Pancreas (tissue), 10 donors: ENCODE measurements around the gene TRMT2B. TPM values are rescaled to one million over a fixed set of nuclear protein-coding genes. Genes with fewer than 3 reads are reported as not detected.

Source experiments
- ATAC-seq, 4 donors: fragments of 200-7000 bp; cut with Tn5 transposase; one replicate each; pipeline versions ENCODE4 v1.8.0 to v1.9.1; 2020; ENCODE audit warnings: mild to moderate bottlenecking in 4 of 4, moderate library complexity in 4 of 4
- DNase-seq, 6 donors: peaks; one replicate each; pipeline ENCODE4 v3.0.0-alpha.2; 2020
- FAIRE-seq: peaks from 2 replicates; lab custom pipeline; 2012; peaks lifted over from hg19 to GRCh38; lab: Jason Lieb, UNC
- H3K27ac ChIP-seq, 4 donors: fragments of 200-600 bp; sonication (generic); 1 replicate in 3 of 4; 2 replicates in 1 of 4; pipeline versions ENCODE4 v1.5.0 to v1.8.0; 2020
- H3K27me3 ChIP-seq, 4 donors: fragments of 200-600 bp; one replicate each; pipeline ENCODE4 v1.8.0; 2021
- H3K36me3 ChIP-seq, 3 donors: fragments of 200-600 bp; sonication (generic) in 1 of 3; one replicate each; pipeline versions ENCODE4 v1.5.0 to v1.8.0; 2020 to 2021
- H3K4me1 ChIP-seq, 3 donors: fragments of 200-600 bp; one replicate each; pipeline ENCODE4 v1.8.0; 2021
- H3K4me3 ChIP-seq, 4 donors: fragments of 200-600 bp; sonication (generic) in 2 of 4; one replicate each; pipeline versions ENCODE4 v1.5.0 to v1.8.0; 2020 to 2021
- H3K9me3 ChIP-seq, 4 donors: fragments of 200-600 bp; one replicate each; pipeline ENCODE4 v1.8.0; 2021
- WGBS, 2 donors: extraction: QIAGEN DNeasy Blood & Tissue Kit; methylation state at CpG; one replicate each; pipeline ENCODE4 v1.1.7; 2013; 5-methylcytosine and 5-hydroxymethylcytosine counted together
- intact Hi-C, 3 donors: fragments of 100-400 bp; cut with DNase I; formaldehyde crosslinking; loops; one replicate each; pipeline versions ENCODE4 v1.11.1 to v1.14.2; 2022
- polyA plus RNA-seq, 2 donors: library from polyadenylated mRNA; stranded (reverse); fragments of 200-250 nt; gene quantifications; one replicate each; pipeline ENCODE4 v1.2.3, GENCODE V29; 2013
- total RNA-seq, 6 donors: library from RNA; stranded (reverse); fragmentation: NEBNext Ultra II Directional in 4 of 6; extraction: Animal tissue kit (Norgen Biotek cat#: 25700) in 4 of 6; gene quantifications; one replicate each; pipeline versions ENCODE4 v1.2.1 to v1.2.4, GENCODE V29; 2021 to 2023
- TF ChIP-seq, protein P1 (sequence below), 4 donors: fragments of 200-600 bp; sonication (generic) in 3 of 4; IDR thresholded peaks; one replicate each; pipeline versions ENCODE4 v1.5.0 to v1.8.0; 2021; ENCODE audit warnings: antibody characterized with exemption in 4 of 4
- donor health status: healthy with polysubstance abuse.
- donor health status: DM: no; HTN: no; CAD: no; lungs with moderate emphysema.
- donor health status: DM: no; HTN: no; CAD: no.
- donor health status: control.
- donor health status: control.
- donor health status: Bipolar disorder and iron deficiency.
- donor health status: DM: yes; HTN: yes; CAD: no.
- donor health status: DM: no; HTN: no; CAD: no.
- donor health status: DM: no; HTN: no; CAD: no.
- donor health status: DM: yes; HTN: yes; CAD: no.

TRMT2B gene
- total and polyA plus RNA-seq, 8 donors, result 6.1 to 11.4 (median 7.4) TPM

DNA sequence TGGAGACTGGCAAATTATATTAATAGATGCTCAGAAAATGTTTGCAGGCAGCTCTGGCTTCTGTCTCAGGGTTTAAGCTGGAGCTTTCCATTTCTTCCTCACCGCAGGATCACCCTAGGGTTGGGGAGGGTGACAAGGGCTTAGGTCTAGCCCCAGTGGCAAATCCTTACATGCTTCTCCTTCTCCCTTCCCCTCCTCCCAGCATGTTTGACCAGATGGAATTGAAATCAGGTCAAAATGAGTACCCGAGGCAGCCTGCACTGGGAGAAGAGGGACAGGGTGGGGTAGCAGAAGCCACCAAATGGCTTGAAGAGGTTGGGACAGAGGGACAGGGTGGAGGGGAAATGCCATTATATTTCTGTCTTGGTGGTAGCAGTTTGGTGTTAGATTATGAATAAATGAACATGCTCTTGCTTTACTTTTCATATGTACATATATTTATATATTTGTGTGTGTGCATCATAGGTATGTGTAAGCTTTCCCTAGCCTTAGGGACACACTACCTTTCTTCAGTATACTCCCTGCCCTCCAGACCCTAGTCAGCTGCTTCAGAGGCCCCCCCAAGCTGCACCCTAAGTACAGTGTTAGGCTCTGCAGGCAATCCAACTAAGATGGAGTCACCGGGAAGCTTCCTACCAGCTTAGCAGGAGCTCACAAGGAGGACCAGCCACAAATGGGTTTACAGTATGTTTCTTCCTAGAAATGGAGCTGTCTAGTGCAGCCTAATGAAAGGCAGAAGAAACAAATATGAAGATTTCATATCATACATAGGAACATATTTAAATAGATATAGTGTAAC, 28.6 kb upstream of the TRMT2B start:
- Histone ChIP-seq H3K4me3 (no peak overlapping the region), H3K36me3 (no peaks in the 10 kb centered on the region), H3K9me3 (no peaks in the 10 kb centered on the region), H3K27ac (no peak overlapping the region), H3K4me1 (no peaks in the 10 kb centered on the region), H3K27me3 (peaks cover 0 to 18% (median 0%) of the 10 kb centered on the region in 4 donors)
- FAIRE-seq, result no peak
- WGBS, 2 donors, result 69 to 73% methylated on average over 3 of the region's 3 CpGs
- DNase-seq, result no peak
- TF ChIP-seq, protein P1, sequence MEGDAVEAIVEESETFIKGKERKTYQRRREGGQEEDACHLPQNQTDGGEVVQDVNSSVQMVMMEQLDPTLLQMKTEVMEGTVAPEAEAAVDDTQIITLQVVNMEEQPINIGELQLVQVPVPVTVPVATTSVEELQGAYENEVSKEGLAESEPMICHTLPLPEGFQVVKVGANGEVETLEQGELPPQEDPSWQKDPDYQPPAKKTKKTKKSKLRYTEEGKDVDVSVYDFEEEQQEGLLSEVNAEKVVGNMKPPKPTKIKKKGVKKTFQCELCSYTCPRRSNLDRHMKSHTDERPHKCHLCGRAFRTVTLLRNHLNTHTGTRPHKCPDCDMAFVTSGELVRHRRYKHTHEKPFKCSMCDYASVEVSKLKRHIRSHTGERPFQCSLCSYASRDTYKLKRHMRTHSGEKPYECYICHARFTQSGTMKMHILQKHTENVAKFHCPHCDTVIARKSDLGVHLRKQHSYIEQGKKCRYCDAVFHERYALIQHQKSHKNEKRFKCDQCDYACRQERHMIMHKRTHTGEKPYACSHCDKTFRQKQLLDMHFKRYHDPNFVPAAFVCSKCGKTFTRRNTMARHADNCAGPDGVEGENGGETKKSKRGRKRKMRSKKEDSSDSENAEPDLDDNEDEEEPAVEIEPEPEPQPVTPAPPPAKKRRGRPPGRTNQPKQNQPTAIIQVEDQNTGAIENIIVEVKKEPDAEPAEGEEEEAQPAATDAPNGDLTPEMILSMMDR (IDR thresholded peaks at IDR 0.05), result no peak
- intact Hi-C loops, result no loop called here
- ATAC-seq, result no peak

- no peak for ATAC-seq
- intact Hi-C loops, result no loop called here
- WGBS, 2 donors, result 46 to 55% methylated on average over 8 of the region's 8 CpGs
- Histone ChIP-seq H3K9me3 (no peaks in the 10 kb centered on the region), H3K36me3 (no peaks in the 10 kb centered on the region), H3K4me3 (no peak overlapping the region), H3K4me1 (no peaks in the 10 kb centered on the region), H3K27ac (no peak overlapping the region), H3K27me3 (peaks cover 0 to 15% (median 0%) of the 10 kb centered on the region in 4 donors)
- FAIRE-seq, result no peak
- TF ChIP-seq, protein P1 (IDR thresholded peaks at IDR 0.05), result no peak
- no peak for DNase-seq
These were observed 27.9 kb upstream of the TRMT2B start for GRCh38 chrX:101079736-101080270.

DNA sequence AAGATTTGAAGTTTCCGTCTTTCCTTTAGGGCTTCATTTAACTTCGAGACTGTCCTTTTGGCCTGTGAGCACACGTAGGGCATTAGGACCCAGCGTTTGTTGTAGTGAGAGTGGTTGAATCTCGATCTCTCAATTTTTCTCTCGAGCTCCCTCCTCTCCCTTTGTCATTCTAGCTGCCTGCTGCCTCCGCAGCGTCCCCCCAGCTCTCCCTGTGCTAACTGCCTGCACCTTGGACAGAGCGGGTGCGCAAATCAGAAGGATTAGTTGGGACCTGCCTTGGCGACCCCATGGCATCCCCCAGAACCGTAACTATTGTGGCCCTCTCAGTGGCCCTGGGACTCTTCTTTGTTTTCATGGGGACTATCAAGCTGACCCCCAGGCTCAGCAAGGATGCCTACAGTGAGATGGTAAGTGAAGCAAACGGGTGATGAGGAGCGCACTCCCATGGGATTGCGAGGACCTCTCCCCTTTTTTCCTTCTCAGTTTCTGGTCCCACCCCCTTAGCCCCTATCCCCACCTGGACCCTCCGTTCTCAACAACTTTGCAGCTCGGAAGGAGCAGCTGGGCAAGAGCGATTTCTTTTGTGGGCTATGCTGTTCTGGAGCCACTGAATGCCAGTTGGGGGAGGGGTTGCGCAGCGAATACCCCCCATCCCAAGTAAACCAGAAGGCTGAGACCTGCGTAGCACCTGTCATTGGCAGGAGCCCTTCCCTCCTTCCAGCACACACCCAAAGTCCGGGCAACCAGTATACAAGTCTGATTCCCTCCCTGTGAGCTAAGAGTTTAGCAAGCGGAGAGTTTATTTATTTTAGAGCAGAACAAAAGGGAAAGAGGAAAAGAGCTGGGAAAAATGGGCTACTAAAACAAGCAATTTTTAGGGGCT, 27.0 kb upstream of the TRMT2B start, which contains the start of gene TMEM35A:
Gene TMEM35A, plus strand, starts transcription at position 164 of the 883 bp plus-strand sequence. Its CDS starts 124 bp downstream, at position 288.
- Histone ChIP-seq H3K4me1 (no peaks in the 10 kb centered on the region), H3K27ac (no peak within 1 kb of the TSS), H3K36me3 (no peaks in the 10 kb centered on the region), H3K9me3 (no peaks in the 10 kb centered on the region), H3K4me3 (no peak within 1 kb of the TSS), H3K27me3 (peaks cover 0 to 9% (median 0%) of the 10 kb centered on the region in 4 donors)
- intact Hi-C loops, result no loop called here
- FAIRE-seq, result no peak
- WGBS, 2 donors, result 6 to 15% methylated on average over 23 of the region's 23 CpGs
- TF ChIP-seq, protein P1 (IDR thresholded peaks at IDR 0.05), result no peak
- peak in 2 of 4 donors; percentile 36 to 62 for ATAC-seq
- no peak for DNase-seq

GRCh38 chrX:101071582-101071981, 19.7 kb upstream of the TRMT2B start:
- TF ChIP-seq, protein P1 (IDR thresholded peaks at IDR 0.05), result no peak
- Histone ChIP-seq H3K4me3 (no peak overlapping the region), H3K36me3 (no peaks in the 10 kb centered on the region), H3K27ac (no peak overlapping the region), H3K27me3 (no peaks in the 10 kb centered on the region), H3K9me3 (no peaks in the 10 kb centered on the region), H3K4me1 (no peaks in the 10 kb centered on the region)
- FAIRE-seq, result no peak
- no peak for DNase-seq
- intact Hi-C loops, result no loop called here
- ATAC-seq, result no peak
- WGBS, 2 donors, result 35 to 52% methylated on average over 3 of the region's 3 CpGs
